Naive thymus-derived CD4-positive, alpha-beta T cell (primary cell): ENCODE results near the gene SLC66A2. TPM values are rescaled to one million over a fixed set of nuclear protein-coding genes. Genes with fewer than 3 reads are reported as not detected.
A peak's percentile ranks its signal among the peaks of the same experiment; 100 is the strongest.

Experiments
- ATAC-seq: fragments of 150-1000 bp; cut with Tn5 transposase; 2 replicates; pipeline ENCODE4 v1.10.0; 2021; ENCODE audit warnings: mild to moderate bottlenecking, moderate library complexity
- CTCF ChIA-PET: fragments of 350-600 bp; sonication (Branson Sonifier 250); formaldehyde crosslinking; loops from one replicate; lab custom pipeline; 2021; ENCODE audit warnings: antibody characterized with exemption; lab: Charles Lee
- POLR2A ChIA-PET: fragments of 350-600 bp; sonication (Branson Sonifier 250); formaldehyde crosslinking; loops from one replicate; lab custom pipeline; 2021; ENCODE audit warnings: antibody characterized with exemption, inconsistent platforms; lab: Charles Lee
- DNase-seq, 9 donors: peaks; one replicate each; pipeline versions ENCODE4 v3.0.0 to v3.0.0-alpha.2; 2020 to 2022; ENCODE audit warnings: mixed read lengths in 1 of 9
- H3K27ac ChIP-seq: one replicate; pipeline ENCODE4 v1.7.0; 2013; ENCODE audit warnings: mild to moderate bottlenecking, low read depth, low read length, moderate library complexity
- H3K27me3 ChIP-seq, 2 donors: one replicate each; pipeline ENCODE4 v1.7.0; 2013; ENCODE audit warnings: low read length in 2 of 2, mild to moderate bottlenecking in 2 of 2, moderate library complexity in 2 of 2; ENCODE audit not compliant: control insufficient read depth in 2 of 2, insufficient read depth in 2 of 2
- H3K36me3 ChIP-seq, 3 experiments: 1 replicate in 2 of 3; 2 replicates in 1 of 3; pipeline ENCODE4 v1.7.0; 2013; ENCODE audit warnings: low read length in 3 of 3, mild to moderate bottlenecking in 3 of 3, moderate library complexity in 1 of 3; ENCODE audit not compliant: insufficient read depth in 3 of 3, control insufficient read depth in 2 of 3
- H3K4me1 ChIP-seq, 2 donors: one replicate each; pipeline ENCODE4 v1.7.0; 2013; ENCODE audit warnings: low read length in 2 of 2, mild to moderate bottlenecking in 2 of 2, moderate library complexity in 1 of 2; ENCODE audit not compliant: control insufficient read depth in 2 of 2, insufficient read depth in 2 of 2
- H3K4me3 ChIP-seq: 2 replicates; pipeline ENCODE4 v1.7.0; 2013; ENCODE audit warnings: mild to moderate bottlenecking, low read length
- H3K9me3 ChIP-seq, 3 experiments: 1 replicate in 2 of 3; 2 replicates in 1 of 3; pipeline ENCODE4 v1.7.0; 2013; ENCODE audit warnings: low read length in 3 of 3; ENCODE audit not compliant: control insufficient read depth in 2 of 3
- H3K27ac Mint-ChIP-seq, 9 donors: one replicate each; pipeline ENCODE4 v1.8.0; 2020 to 2022; ENCODE audit warnings: mixed read lengths in 9 of 9, mild to moderate bottlenecking in 8 of 9, moderate library complexity in 5 of 9, inconsistent platforms in 2 of 9
- H3K27me3 Mint-ChIP-seq, 5 donors: one replicate each; pipeline ENCODE4 v1.8.0; 2021 to 2022; ENCODE audit warnings: mixed read lengths in 5 of 5, mild to moderate bottlenecking in 1 of 5
- H3K36me3 Mint-ChIP-seq, 5 donors: one replicate each; pipeline ENCODE4 v1.8.0; 2020 to 2022; ENCODE audit warnings: mixed read lengths in 5 of 5, mild to moderate bottlenecking in 3 of 5, inconsistent platforms in 1 of 5
- H3K4me1 Mint-ChIP-seq, 7 donors: one replicate each; pipeline ENCODE4 v1.8.0; 2020 to 2022; ENCODE audit warnings: mixed read lengths in 7 of 7, mild to moderate bottlenecking in 3 of 7, inconsistent platforms in 1 of 7
- H3K4me3 Mint-ChIP-seq, 10 donors: one replicate each; pipeline ENCODE4 v1.8.0; 2020 to 2022; ENCODE audit warnings: mild to moderate bottlenecking in 10 of 10, mixed read lengths in 10 of 10, moderate library complexity in 6 of 10, inconsistent platforms in 2 of 10
- H3K9me3 Mint-ChIP-seq, 11 donors: one replicate each; pipeline ENCODE4 v1.8.0; 2020 to 2022; ENCODE audit warnings: mixed read lengths in 11 of 11, mild to moderate bottlenecking in 4 of 11, inconsistent platforms in 1 of 11, moderate library complexity in 1 of 11
- intact Hi-C, 2 donors: fragments of 100-400 bp; cut with micrococcal nuclease; formaldehyde crosslinking; loops; one replicate each; pipeline ENCODE4 v1.15.1; 2023
- polyA plus RNA-seq, 2 donors: library from polyadenylated mRNA; unstranded; fragments of 300-500 nt; fragmentation: Illumina TruSeq; gene quantifications; one replicate each; pipeline ENCODE4 v1.2.3, GENCODE V29; 2021
- total RNA-seq, 6 experiments: library from RNA in 5 of 6; stranded (reverse) in 5 of 6; gene quantifications; 1 replicate in 5 of 6; 2 replicates in 1 of 6; pipeline ENCODE4 v1.2.3 and lab custom pipeline; 2021 to 2026

SLC66A2 gene
- total and polyA plus RNA-seq, 7 experiments from 2014 or later: 14.9 to 106 (median 34.1) TPM

- POLR2A ChIA-PET: interaction anchor here (0.6 to 2.1 kb wide), 2 partner anchors 18 to 30 kb away, joined by 3 to 5 read pairs; no protein-coding TSS in a partner anchor
- ATAC-seq (no peak), DNase-seq (no peak)
- intact Hi-C loops: loop anchor here in 1 of 2 donors (10.0 kb wide), 2 partner anchors 189 to 579 kb away; partner anchors contain the start of gene KCNG2
- Histone ChIP-seq H3K9me3 (no peaks in the 10 kb centered on the region), H3K36me3 (peaks cover 0 to 12% (median 0%) of the 10 kb centered on the region in 3 experiments), H3K4me1 (peaks cover 25 to 33% of the 10 kb centered on the region in 2 donors), H3K27me3 (no peaks in the 10 kb centered on the region), H3K27ac (no peak overlapping the region), H3K4me3 (no peak overlapping the region)
- Mint-ChIP-seq H3K36me3 (peaks cover 0 to 21% (median 4%) of the 10 kb centered on the region in 5 donors), H3K4me3 (peak overlapping the region in 9 of 10 donors; percentile 13 to 72 (median 32)), H3K27me3 (no peaks in the 10 kb centered on the region), H3K9me3 (peaks cover 0 to under 1% (median 0%) of the 10 kb centered on the region in 11 donors), H3K4me1 (peaks cover 44 to 84% (median 78%) of the 10 kb centered on the region in 7 donors), H3K27ac (peak overlapping the region in 8 of 9 donors; percentile 6 to 72 (median 54))
- CTCF ChIA-PET: no interaction called here
Observed at GRCh38 chr18:79983793-79984192, 32.3 kb upstream of the SLC66A2 start.

DNA sequence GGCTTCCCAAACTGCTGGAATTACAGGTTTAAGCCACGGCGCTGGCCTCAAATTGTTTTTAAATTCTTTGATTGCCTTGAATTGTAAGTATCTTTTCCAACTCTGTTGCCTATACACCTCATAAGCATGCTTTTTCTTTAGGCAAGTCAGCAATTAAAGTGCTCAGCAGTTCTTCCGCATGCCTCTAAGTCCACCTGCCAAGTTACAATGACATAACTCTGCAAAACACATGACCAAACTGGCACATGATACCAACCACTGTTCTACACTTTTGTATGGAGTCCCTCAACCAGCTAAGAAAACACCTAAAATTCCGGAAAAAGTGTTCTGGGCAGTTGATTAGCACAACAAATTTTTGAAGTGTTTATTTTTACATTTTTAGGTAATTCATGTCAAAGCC lies 31.8 kb upstream of the SLC66A2 start:
- DNase-seq (no peak), ATAC-seq (no peak)
- H3K9me3 Mint-ChIP-seq: no peaks in the 10 kb centered on the region
- H3K27me3 ChIP-seq: no peaks in the 10 kb centered on the region
- peaks cover 44 to 84% (median 78%) of the 10 kb centered on the region in 7 donors for H3K4me1 Mint-ChIP-seq
- peaks cover 25 to 33% of the 10 kb centered on the region in 2 donors for H3K4me1 ChIP-seq
- H3K27ac ChIP-seq: no peak overlapping the region
- POLR2A ChIA-PET: interaction anchor here (0.6 to 2.1 kb wide), 2 partner anchors 17 to 31 kb away, joined by 3 to 5 read pairs; no protein-coding TSS in a partner anchor
- no peak overlapping the region for H3K4me3 ChIP-seq
- peaks cover 0 to 12% (median 0%) of the 10 kb centered on the region in 3 experiments for H3K36me3 ChIP-seq
- H3K36me3 Mint-ChIP-seq: peaks cover 0 to 21% (median 4%) of the 10 kb centered on the region in 5 donors
- intact Hi-C loops: loop anchor here in 1 of 2 donors (10.0 kb wide), 2 partner anchors 188 to 578 kb away; partner anchors contain the start of gene KCNG2
- CTCF ChIA-PET: no interaction called here
- H3K27ac Mint-ChIP-seq: peak overlapping the region in 6 of 9 donors; percentile 47 to 71 (median 62)
- no peaks in the 10 kb centered on the region for H3K27me3 Mint-ChIP-seq
- H3K9me3 ChIP-seq: no peaks in the 10 kb centered on the region
- peak overlapping the region in 4 of 10 donors; percentile 25 to 51 (median 43) for H3K4me3 Mint-ChIP-seq

DNA sequence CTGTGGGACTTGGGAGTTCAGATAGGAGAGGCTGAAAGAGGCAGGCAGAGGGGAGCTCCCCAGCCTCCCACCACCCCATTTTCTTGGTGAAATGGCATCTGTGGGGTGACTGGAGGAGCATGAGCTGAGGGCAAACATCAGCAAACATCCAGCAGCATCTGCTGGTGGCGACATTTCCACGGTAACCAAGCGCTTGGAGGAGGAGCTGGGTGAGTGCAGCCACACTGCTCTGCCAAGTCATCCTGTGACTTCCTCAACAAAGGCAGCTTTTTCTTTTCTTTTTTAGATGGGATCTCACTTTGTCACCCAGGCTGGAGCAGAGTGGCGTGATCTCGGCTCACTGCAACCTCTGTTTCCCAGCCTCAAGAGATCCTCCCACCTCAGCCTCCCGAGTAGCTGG lies 31.3 kb upstream of the SLC66A2 start:
- H3K27me3 ChIP-seq: no peaks in the 10 kb centered on the region
- peak overlapping the region in 6 of 10 donors; percentile 14 to 62 (median 22) for H3K4me3 Mint-ChIP-seq
- peaks cover 0 to 9% (median 0%) of the 10 kb centered on the region in 3 experiments for H3K36me3 ChIP-seq
- H3K4me3 ChIP-seq: no peak overlapping the region
- H3K9me3 ChIP-seq: no peaks in the 10 kb centered on the region
- peak overlapping the region; percentile 25 to 89 (median 69) for H3K27ac Mint-ChIP-seq
- peaks cover 25 to 33% of the 10 kb centered on the region in 2 donors for H3K4me1 ChIP-seq
- no peak overlapping the region for H3K27ac ChIP-seq
- peaks cover 0 to 25% (median 5%) of the 10 kb centered on the region in 5 donors for H3K36me3 Mint-ChIP-seq
- no peak for DNase-seq
- H3K27me3 Mint-ChIP-seq: no peaks in the 10 kb centered on the region
- ChIA-PET POLR2A (no interaction called here), CTCF (no interaction called here)
- intact Hi-C loops: loop anchor here in 1 of 2 donors (10.0 kb wide), 2 partner anchors 188 to 578 kb away; partner anchors contain the start of gene KCNG2
- peak; percentile 76 for ATAC-seq
- peaks cover 48 to 87% (median 82%) of the 10 kb centered on the region in 7 donors for H3K4me1 Mint-ChIP-seq
- H3K9me3 Mint-ChIP-seq: no peaks in the 10 kb centered on the region

GRCh38 chr18:79980585-79980984 lies 29.1 kb upstream of the SLC66A2 start:
- no peaks in the 10 kb centered on the region for H3K9me3 ChIP-seq
- Mint-ChIP-seq H3K4me1 (peaks cover 39 to 73% (median 68%) of the 10 kb centered on the region in 7 donors), H3K9me3 (no peaks in the 10 kb centered on the region), H3K4me3 (peak overlapping the region in 1 of 10 donors; percentile 23), H3K27me3 (no peaks in the 10 kb centered on the region), H3K36me3 (peaks cover 0 to 35% (median 6%) of the 10 kb centered on the region in 5 donors), H3K27ac (peak overlapping the region in 5 of 9 donors; percentile 18 to 34 (median 32))
- ATAC-seq: no peak
- ChIA-PET CTCF (no interaction called here), POLR2A (no interaction called here)
- no peak overlapping the region for H3K27ac ChIP-seq
- intact Hi-C loops: loop anchor here in 1 of 2 donors (10.0 kb wide), 2 partner anchors 186 to 576 kb away; partner anchors contain the start of gene KCNG2
- DNase-seq: no peak
- no peaks in the 10 kb centered on the region for H3K27me3 ChIP-seq
- H3K36me3 ChIP-seq: peaks cover 0 to 15% (median 0%) of the 10 kb centered on the region in 3 experiments
- H3K4me3 ChIP-seq: no peak overlapping the region
- peaks cover 10 to 20% of the 10 kb centered on the region in 2 donors for H3K4me1 ChIP-seq

DNA sequence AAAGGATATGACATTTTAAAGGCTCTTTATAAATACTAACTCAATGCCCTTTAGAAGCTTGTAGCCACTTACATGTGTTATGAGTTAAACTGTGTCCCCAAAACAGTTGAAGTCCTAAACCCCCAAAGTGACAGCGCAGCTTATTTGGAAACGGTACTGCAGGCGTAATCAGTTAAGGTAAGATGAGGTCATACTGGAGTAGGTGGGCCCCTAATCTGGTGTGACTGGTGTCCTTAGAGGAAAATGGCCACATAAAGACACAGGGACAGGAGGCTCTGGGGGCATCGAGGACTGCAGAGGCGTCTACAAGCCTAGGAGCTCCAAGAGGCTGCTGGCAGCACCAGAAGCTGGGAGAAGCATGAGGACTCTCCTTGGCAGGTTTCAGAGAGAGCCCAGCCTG lies 28.4 kb upstream of the SLC66A2 start:
- Histone ChIP-seq H3K4me3 (no peak overlapping the region), H3K36me3 (peaks cover 0 to 18% (median 0%) of the 10 kb centered on the region in 3 experiments), H3K27me3 (no peaks in the 10 kb centered on the region), H3K4me1 (peaks cover 10 to 15% of the 10 kb centered on the region in 2 donors), H3K27ac (no peak overlapping the region), H3K9me3 (no peaks in the 10 kb centered on the region)
- Mint-ChIP-seq H3K9me3 (no peaks in the 10 kb centered on the region), H3K4me3 (no peak overlapping the region), H3K36me3 (peaks cover 0 to 38% (median 9%) of the 10 kb centered on the region in 5 donors), H3K27ac (peak overlapping the region in 5 of 9 donors; percentile 8 to 75 (median 18)), H3K4me1 (peaks cover 37 to 70% (median 60%) of the 10 kb centered on the region in 7 donors), H3K27me3 (no peaks in the 10 kb centered on the region)
- ChIA-PET POLR2A (no interaction called here), CTCF (no interaction called here)
- intact Hi-C loops: loop anchor here in 1 of 2 donors (10.0 kb wide), 2 partner anchors 185 to 575 kb away; partner anchors contain the start of gene KCNG2
- no peak for DNase-seq
- no peak for ATAC-seq

DNA sequence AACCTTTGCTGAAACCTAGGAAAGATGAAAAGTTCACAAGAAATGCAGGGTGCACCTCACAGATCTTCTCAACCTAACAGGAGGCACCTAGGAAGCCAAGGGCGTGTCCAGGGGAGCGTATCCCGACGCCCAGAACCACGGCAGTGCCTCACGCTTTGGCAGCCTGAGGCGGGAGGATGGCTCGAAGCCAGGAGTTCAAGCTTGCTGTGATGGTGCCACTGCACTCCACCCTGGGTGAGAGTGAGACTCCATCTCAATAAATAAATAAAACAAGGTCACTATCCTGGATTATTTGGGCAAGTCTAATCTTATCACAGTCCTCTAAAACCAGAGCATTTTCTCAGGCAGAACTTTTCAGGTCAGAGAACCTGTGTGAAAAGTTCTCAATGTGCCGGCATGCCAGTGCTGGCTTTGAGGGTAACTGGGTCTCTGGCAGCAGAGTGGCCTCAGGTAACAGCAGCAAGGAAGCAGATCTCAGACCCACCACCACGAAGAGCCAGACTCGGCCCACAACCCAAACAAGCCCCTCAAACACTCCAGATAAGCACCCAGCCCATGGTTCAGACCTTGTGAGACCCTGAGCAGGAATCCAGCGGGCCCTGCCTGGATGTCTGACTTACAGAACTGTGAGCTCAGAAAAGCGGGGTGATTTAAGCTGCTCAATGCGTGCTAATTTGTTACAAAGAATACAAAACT lies 24.7 kb upstream of the SLC66A2 start:
- H3K4me1 ChIP-seq: peaks cover 0 to 5% of the 10 kb centered on the region in 2 donors
- peaks cover 0 to 60% (median 18%) of the 10 kb centered on the region in 5 donors for H3K36me3 Mint-ChIP-seq

More for the DNA sequence above, 24.7 kb upstream of the SLC66A2 start:
- Mint-ChIP-seq H3K27me3 (no peaks in the 10 kb centered on the region), H3K27ac (peak overlapping the region in 3 of 9 donors; percentile 65 to 79 (median 72)), H3K9me3 (no peaks in the 10 kb centered on the region), H3K4me1 (peaks cover 12 to 41% (median 27%) of the 10 kb centered on the region in 7 donors), H3K4me3 (no peak overlapping the region)
- no peak overlapping the region for H3K4me3 ChIP-seq
- no peak overlapping the region for H3K27ac ChIP-seq
- ATAC-seq (no peak), DNase-seq (no peak)
- ChIA-PET CTCF (interaction anchor here (0.7 to 1.0 kb wide), 2 partner anchors 9 to 12 kb away, joined by 3 to 4 read pairs; no protein-coding TSS in a partner anchor), POLR2A (no interaction called here)
- H3K36me3 ChIP-seq: peaks cover 0 to 51% (median 6%) of the 10 kb centered on the region in 3 experiments
- no peaks in the 10 kb centered on the region for H3K9me3 ChIP-seq
- no peaks in the 10 kb centered on the region for H3K27me3 ChIP-seq
- intact Hi-C loops: no loop called here
